H9 (cell line): ENCODE measurements around the gene ARHGAP26. TPM values are rescaled to one million over a fixed set of nuclear protein-coding genes. Genes with fewer than 3 reads are reported as not detected.
A peak's percentile ranks its signal among the peaks of the same experiment; 100 is the strongest.

Experiments
- DNase-seq: peaks from one replicate; pipeline ENCODE4 v3.0.0-alpha.2; 2017
- H2AFZ ChIP-seq: one replicate; pipeline ENCODE4 v1.6.1; 2013; ENCODE audit warnings: mild to moderate bottlenecking, low read length, control low read depth, moderate library complexity
- H2AK5ac ChIP-seq: 2 replicates; pipeline ENCODE4 v1.6.1; 2013; ENCODE audit warnings: low read length, control low read depth, mixed read lengths; ENCODE audit not compliant: insufficient read length
- H2BK120ac ChIP-seq: one replicate; pipeline ENCODE4 v1.6.1; 2013; ENCODE audit warnings: low read depth, mild to moderate bottlenecking, low read length, control low read depth, inconsistent platforms; ENCODE audit not compliant: poor library complexity, severe bottlenecking
- H2BK12ac ChIP-seq: 2 replicates; pipeline ENCODE4 v1.6.1; 2013; ENCODE audit warnings: low read length, control low read depth, mixed read lengths, low read depth; ENCODE audit not compliant: insufficient read length
- H2BK15ac ChIP-seq: 2 replicates; pipeline ENCODE4 v1.6.1; 2013; ENCODE audit warnings: low read depth, low read length, control low read depth
- H2BK20ac ChIP-seq: one replicate; pipeline ENCODE4 v1.6.1; 2013; ENCODE audit warnings: low read depth, mild to moderate bottlenecking, low read length, control low read depth, inconsistent platforms; ENCODE audit not compliant: poor library complexity, severe bottlenecking
- H2BK5ac ChIP-seq: 2 replicates; pipeline ENCODE4 v1.6.1; 2013; ENCODE audit warnings: low read length, control low read depth, mixed read lengths; ENCODE audit not compliant: insufficient read length
- H3K14ac ChIP-seq: 2 replicates; pipeline ENCODE4 v1.6.1; 2013; ENCODE audit warnings: low read length, control low read depth; ENCODE audit not compliant: insufficient read depth
- H3K18ac ChIP-seq: 2 replicates; pipeline ENCODE4 v1.6.1; 2013; ENCODE audit warnings: low read depth, mild to moderate bottlenecking, mixed read lengths, low read length, control low read depth; ENCODE audit not compliant: insufficient read length
- H3K23ac ChIP-seq: 2 replicates; pipeline ENCODE4 v1.6.1; 2013; ENCODE audit warnings: low read length, control low read depth, mixed read lengths, low read depth; ENCODE audit not compliant: insufficient read length
- H3K23me2 ChIP-seq: 2 replicates; pipeline ENCODE4 v1.6.1; 2013; ENCODE audit warnings: low read depth, mild to moderate bottlenecking, mixed read lengths, low read length, control low read depth; ENCODE audit not compliant: insufficient read length, poor library complexity, severe bottlenecking
- H3K27ac ChIP-seq: 2 replicates; pipeline ENCODE4 v1.5.1; 2013; ENCODE audit warnings: low read length, control low read depth, mixed read lengths, low read depth; ENCODE audit not compliant: insufficient read length
- H3K27me3 ChIP-seq: 2 replicates; pipeline ENCODE4 v1.6.1; 2013; ENCODE audit warnings: low read length, control low read depth, inconsistent platforms; ENCODE audit not compliant: insufficient read depth
- H3K4ac ChIP-seq: 2 replicates; pipeline ENCODE4 v1.6.1; 2013; ENCODE audit warnings: low read depth, mild to moderate bottlenecking, control low read depth, inconsistent platforms, low read length, moderate library complexity
- H3K4me1 ChIP-seq: 2 replicates; pipeline ENCODE4 v1.6.1; 2013; ENCODE audit warnings: low read length, control low read depth, inconsistent platforms; ENCODE audit not compliant: insufficient read depth
- H3K4me2 ChIP-seq: 2 replicates; pipeline ENCODE4 v1.6.1; 2013; ENCODE audit warnings: low read length, control low read depth, mixed read lengths; ENCODE audit not compliant: insufficient read length, insufficient read depth
- H3K56ac ChIP-seq: 2 replicates; pipeline ENCODE4 v1.6.1; 2013; ENCODE audit warnings: low read depth, mild to moderate bottlenecking, mixed read lengths, low read length, control low read depth; ENCODE audit not compliant: insufficient read length
- H3K79me1 ChIP-seq: 2 replicates; pipeline ENCODE4 v1.6.1; 2013; ENCODE audit warnings: low read depth, mild to moderate bottlenecking, moderate library complexity, low read length, control low read depth, inconsistent platforms; ENCODE audit not compliant: insufficient read depth, poor library complexity, severe bottlenecking
- H3K79me2 ChIP-seq: 2 replicates; pipeline ENCODE4 v1.6.1; 2013; ENCODE audit warnings: low read length, control low read depth, inconsistent platforms; ENCODE audit not compliant: insufficient read depth
- H3K9ac ChIP-seq: 2 replicates; pipeline ENCODE4 v1.6.1; 2013; ENCODE audit warnings: low read length, control low read depth, mixed read lengths; ENCODE audit not compliant: insufficient read length; ENCODE audit errors: extremely low read depth
- H3K9me3 ChIP-seq: one replicate; pipeline ENCODE4 v1.6.1; 2013; ENCODE audit warnings: low read depth, low read length, inconsistent platforms; ENCODE audit not compliant: control insufficient read depth
- H3T11ph ChIP-seq: one replicate; pipeline ENCODE4 v1.6.1; 2013; ENCODE audit warnings: mild to moderate bottlenecking, low read length, control low read depth, inconsistent platforms
- H4K20me1 ChIP-seq: one replicate; pipeline ENCODE4 v1.6.1; 2013; ENCODE audit not compliant: control insufficient read depth, insufficient read length, insufficient read depth
- H4K5ac ChIP-seq: 2 replicates; pipeline ENCODE4 v1.6.1; 2013; ENCODE audit warnings: low read depth, mild to moderate bottlenecking, mixed read lengths, low read length, control low read depth; ENCODE audit not compliant: insufficient read length
- H4K8ac ChIP-seq: replicated peaks from 2 replicates; pipeline ENCODE4 v1.6.1; 2013; ENCODE audit warnings: low read length, control low read depth, mixed read lengths, low read depth; ENCODE audit not compliant: insufficient read length
- H4K91ac ChIP-seq: 2 replicates; pipeline ENCODE4 v1.6.1; 2013; ENCODE audit warnings: low read depth, mild to moderate bottlenecking, moderate library complexity, mixed read lengths, low read length, control low read depth; ENCODE audit not compliant: insufficient read length
- H3K27ac Mint-ChIP-seq, 3 experiments: 2 replicates in 2 of 3; 3 replicates in 1 of 3; pipeline ENCODE4 v1.8.0; 2020 to 2021; ENCODE audit warnings: mixed read lengths in 3 of 3, mild to moderate bottlenecking in 1 of 3, moderate library complexity in 1 of 3
- H3K27me3 Mint-ChIP-seq: 2 replicates; pipeline ENCODE4 v1.8.0; 2021; ENCODE audit warnings: low read depth, mild to moderate bottlenecking, moderate library complexity, mixed read lengths
- H3K36me3 Mint-ChIP-seq, 3 experiments: 2 replicates in 2 of 3; 3 replicates in 1 of 3; pipeline ENCODE4 v1.8.0; 2020 to 2021; ENCODE audit warnings: low read depth in 3 of 3, mixed read lengths in 3 of 3; ENCODE audit not compliant: insufficient read depth in 1 of 3
- H3K4me1 Mint-ChIP-seq, 2 experiments: 2 replicates each; pipeline ENCODE4 v1.8.0; 2020; ENCODE audit warnings: mixed read lengths in 2 of 2
- H3K4me3 Mint-ChIP-seq, 2 experiments: 2 replicates in 1 of 2; 3 replicates in 1 of 2; pipeline ENCODE4 v1.8.0; 2020 to 2021; ENCODE audit warnings: mild to moderate bottlenecking in 2 of 2, mixed read lengths in 2 of 2, moderate library complexity in 1 of 2
- H3K9me3 Mint-ChIP-seq, 2 experiments: 2 replicates in 1 of 2; 3 replicates in 1 of 2; pipeline ENCODE4 v1.8.0; 2020; ENCODE audit warnings: mild to moderate bottlenecking in 2 of 2, mixed read lengths in 2 of 2, moderate library complexity in 1 of 2
- WGBS: extraction: QIAGEN DNeasy Blood & Tissue Kit; methylation state at CpG from one replicate; pipeline ENCODE4 v1.1.7; 2013; ENCODE audit warnings: missing lambda C conversion rate, low lambda C conversion rate, mixed read lengths; ENCODE audit not compliant: insufficient read length; ENCODE audit errors: extremely low coverage; 5-methylcytosine and 5-hydroxymethylcytosine counted together
- total RNA-seq: library from RNA; stranded (reverse); gene quantifications from 2 replicates; pipeline ENCODE4 v1.2.1, GENCODE V29; 2021
- TF ChIP-seq, protein P1 (sequence below): fragments of 200-600 bp; sonication (generic); conservative IDR thresholded peaks from 3 replicates; pipeline ENCODE4 v1.8.0; 2021; ENCODE audit warnings: antibody characterized with exemption, mild to moderate bottlenecking

The ARHGAP26 gene
- total RNA-seq, 1 experiment from 2014 or later, result 13.8 TPM

DNA sequence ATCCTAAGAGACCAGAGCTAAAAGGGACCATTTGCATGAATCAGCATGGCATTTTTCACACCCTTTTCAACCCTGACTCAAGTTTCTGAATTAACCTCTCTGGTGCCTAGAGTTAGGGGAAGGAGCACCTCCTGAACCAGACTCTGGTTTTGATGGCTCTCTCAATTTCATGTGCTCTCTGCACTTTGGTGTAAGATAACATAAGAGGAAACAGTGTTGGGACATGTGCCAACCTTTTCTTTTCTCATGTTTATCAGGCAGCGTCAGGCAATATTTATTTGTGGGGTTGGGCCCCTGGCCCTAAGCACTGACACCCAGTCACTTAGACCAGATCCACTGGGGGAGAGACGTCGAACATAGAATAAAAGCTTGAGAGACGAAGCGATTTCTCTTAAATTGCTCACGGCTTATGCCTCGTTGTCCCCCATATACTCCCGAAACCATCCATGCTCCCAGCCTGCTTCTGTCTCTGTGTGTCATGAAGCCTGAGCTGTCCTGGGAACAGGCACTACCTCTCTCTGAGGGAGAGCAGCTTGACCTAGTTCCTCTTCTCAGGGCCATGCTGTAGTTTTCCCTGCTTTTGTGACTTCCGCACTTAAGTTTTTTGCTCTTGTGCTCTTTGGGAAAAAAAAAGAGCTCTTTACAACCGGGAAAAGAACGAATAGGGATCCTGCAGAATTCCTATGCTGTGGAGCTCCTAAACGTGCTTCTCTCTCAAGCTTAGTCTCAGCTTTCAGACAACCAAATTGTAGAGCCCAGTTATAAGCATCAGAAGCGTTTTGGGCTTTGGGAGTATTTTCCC, 437.6 kb downstream of the ARHGAP26 start:
- Histone ChIP-seq H3K27ac (no peak overlapping the region), H4K20me1 (no peaks in the 10 kb centered on the region), H3K9ac (no peak overlapping the region), H4K8ac (no peak overlapping the region), H3K18ac (no peak overlapping the region), H3K4ac (no peak overlapping the region), H2BK20ac (no peak overlapping the region), H3T11ph (no peak overlapping the region), H3K79me2 (no peaks in the 10 kb centered on the region), H3K27me3 (no peaks in the 10 kb centered on the region), H2BK12ac (no peak overlapping the region), H3K4me1 (no peaks in the 10 kb centered on the region), H3K56ac (no peak overlapping the region), H2BK5ac (no peak overlapping the region), H3K14ac (no peak overlapping the region), H3K9me3 (no peaks in the 10 kb centered on the region), H3K23ac (no peak overlapping the region), H3K23me2 (no peaks in the 10 kb centered on the region), H4K91ac (no peak overlapping the region), H2BK15ac (no peak overlapping the region), H2BK120ac (no peak overlapping the region), H2AFZ (no peak overlapping the region), H3K79me1 (no peaks in the 10 kb centered on the region), H4K5ac (no peak overlapping the region), H3K4me2 (no peak overlapping the region), H2AK5ac (no peak overlapping the region)
- WGBS, result no CpG with 5 or more reads among the region's 13 CpGs
- Mint-ChIP-seq H3K27ac (peak overlapping the region in 1 of 3 experiments; percentile 76; a peak in 3 of 7 replicates), H3K4me3 (no peak overlapping the region), H3K36me3 (peaks cover 0 to 4% (median 2%) of the 10 kb centered on the region in 3 experiments; a peak in 3 of 7 replicates), H3K4me1 (peaks cover 28 to 39% of the 10 kb centered on the region in 2 experiments), H3K27me3 (no peaks in the 10 kb centered on the region; the same call in 1 of the 2 replicates), H3K9me3 (peaks cover 0 to 3% of the 10 kb centered on the region in 2 experiments; a peak in 2 of 5 replicates)
- TF ChIP-seq, protein P1, sequence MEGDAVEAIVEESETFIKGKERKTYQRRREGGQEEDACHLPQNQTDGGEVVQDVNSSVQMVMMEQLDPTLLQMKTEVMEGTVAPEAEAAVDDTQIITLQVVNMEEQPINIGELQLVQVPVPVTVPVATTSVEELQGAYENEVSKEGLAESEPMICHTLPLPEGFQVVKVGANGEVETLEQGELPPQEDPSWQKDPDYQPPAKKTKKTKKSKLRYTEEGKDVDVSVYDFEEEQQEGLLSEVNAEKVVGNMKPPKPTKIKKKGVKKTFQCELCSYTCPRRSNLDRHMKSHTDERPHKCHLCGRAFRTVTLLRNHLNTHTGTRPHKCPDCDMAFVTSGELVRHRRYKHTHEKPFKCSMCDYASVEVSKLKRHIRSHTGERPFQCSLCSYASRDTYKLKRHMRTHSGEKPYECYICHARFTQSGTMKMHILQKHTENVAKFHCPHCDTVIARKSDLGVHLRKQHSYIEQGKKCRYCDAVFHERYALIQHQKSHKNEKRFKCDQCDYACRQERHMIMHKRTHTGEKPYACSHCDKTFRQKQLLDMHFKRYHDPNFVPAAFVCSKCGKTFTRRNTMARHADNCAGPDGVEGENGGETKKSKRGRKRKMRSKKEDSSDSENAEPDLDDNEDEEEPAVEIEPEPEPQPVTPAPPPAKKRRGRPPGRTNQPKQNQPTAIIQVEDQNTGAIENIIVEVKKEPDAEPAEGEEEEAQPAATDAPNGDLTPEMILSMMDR, result no peak
- DNase-seq, result no peak
